Neural cell (in vitro differentiated cells): ENCODE measurements around the gene STRADA. TPM values are rescaled to one million over a fixed set of nuclear protein-coding genes. Genes with fewer than 3 reads are reported as not detected.

ENCODE experiments used
- H2AFZ ChIP-seq: fragments of 200-600, 300-800 bp; sonication (generic), shearing (Covaris generic); 2 replicates; pipeline ENCODE4 v1.6.0; 2014; ENCODE audit warnings: low read depth, mild to moderate bottlenecking, antibody characterized with exemption, low read length, moderate library complexity
- H3F3A ChIP-seq: fragments of 200-600 bp; shearing (Covaris generic); 2 replicates; pipeline ENCODE4 v1.6.1; 2016; ENCODE audit warnings: mild to moderate bottlenecking, moderate library complexity, mixed read lengths, antibody characterized with exemption, low read length; ENCODE audit not compliant: insufficient read depth, poor library complexity, severe bottlenecking
- H3K27ac ChIP-seq: fragments of 200-600, 300-800 bp; sonication (generic), shearing (Covaris generic); 2 replicates; pipeline ENCODE4 v1.5.1; 2014; ENCODE audit warnings: mild to moderate bottlenecking, low read length, moderate library complexity
- H3K27me3 ChIP-seq: fragments of 300-800, 200-600 bp; sonication (generic), shearing (Covaris generic); 2 replicates; pipeline ENCODE4 v1.6.0; 2014; ENCODE audit warnings: mild to moderate bottlenecking, low read depth, low read length, moderate library complexity; ENCODE audit not compliant: insufficient read depth
- H3K36me3 ChIP-seq: fragments of 300-800, 200-600 bp; sonication (generic), shearing (Covaris generic); 2 replicates; pipeline ENCODE4 v1.5.1; 2014; ENCODE audit warnings: mild to moderate bottlenecking, antibody characterized with exemption, low read length, moderate library complexity; ENCODE audit not compliant: insufficient read depth
- H3K4me2 ChIP-seq: fragments of 300-800, 200-600 bp; sonication (generic), shearing (Covaris generic); 2 replicates; pipeline ENCODE4 v1.6.0; 2014; ENCODE audit warnings: mild to moderate bottlenecking, low read length
- H3K4me3 ChIP-seq: fragments of 300-800, 200-600 bp; sonication (generic), shearing (Covaris generic); 2 replicates; pipeline ENCODE4 v1.5.1; 2014; ENCODE audit warnings: mild to moderate bottlenecking, low read length, moderate library complexity
- H3K79me2 ChIP-seq: fragments of 200-600 bp; shearing (Covaris generic); replicated peaks from 2 replicates; pipeline ENCODE4 v1.6.0; 2014; ENCODE audit warnings: mild to moderate bottlenecking, low read length, moderate library complexity; ENCODE audit not compliant: insufficient read depth
- H3K9ac ChIP-seq: fragments of 300-800, 200-600 bp; sonication (generic), shearing (Covaris generic); 2 replicates; pipeline ENCODE4 v1.6.1; 2016; ENCODE audit warnings: mild to moderate bottlenecking, low read length, mixed read lengths
- H3K9me2 ChIP-seq: fragments of 200-600 bp; shearing (Covaris generic); 2 replicates; pipeline ENCODE4 v1.6.1; 2016; ENCODE audit warnings: mild to moderate bottlenecking, low read length, mixed read lengths; ENCODE audit not compliant: insufficient read depth
- H3K9me3 ChIP-seq: fragments of 200-600, 300-800 bp; sonication (generic), shearing (Covaris generic); 2 replicates; pipeline ENCODE4 v1.6.1; 2016; ENCODE audit warnings: mild to moderate bottlenecking, mixed run types, low read length, moderate library complexity, mixed read lengths
- H4K20me1 ChIP-seq: fragments of 200-600 bp; shearing (Covaris generic); 2 replicates; pipeline ENCODE4 v1.6.1; 2016; ENCODE audit warnings: mild to moderate bottlenecking, mixed run types; ENCODE audit not compliant: insufficient read depth
- CTCF ChIP-seq: fragments of 450-650 bp; IDR thresholded peaks from 2 replicates; pipeline ENCODE4 v1.5.1; 2014; ENCODE audit warnings: antibody characterized with exemption, mild to moderate bottlenecking, moderate library complexity; ENCODE audit not compliant: poor library complexity, severe bottlenecking
- EP300 ChIP-seq: fragments of 450-650 bp; conservative IDR thresholded peaks from 2 replicates; pipeline ENCODE4 v1.6.1; 2014; ENCODE audit warnings: antibody characterized with exemption, mild to moderate bottlenecking, moderate library complexity; ENCODE audit not compliant: poor library complexity, severe bottlenecking
- EZH2 ChIP-seq: fragments of 200-600, 300-800 bp; shearing (Covaris generic), sonication (generic); IDR thresholded peaks from 2 replicates; pipeline ENCODE4 v1.6.1; 2014; ENCODE audit warnings: antibody characterized with exemption, low read length, borderline replicate concordance, mild to moderate bottlenecking; ENCODE audit not compliant: insufficient read depth, poor library complexity, severe bottlenecking
- MXI1 ChIP-seq: fragments of 450-650 bp; conservative IDR thresholded peaks from 2 replicates; pipeline ENCODE4 v1.6.1; 2014; ENCODE audit warnings: antibody characterized with exemption, mild to moderate bottlenecking; ENCODE audit not compliant: poor library complexity, severe bottlenecking
- POLR2AphosphoS5 ChIP-seq: IDR thresholded peaks from 2 replicates; pipeline ENCODE4 v1.6.1; 2012
- RAD21 ChIP-seq: fragments of 450-650 bp; conservative IDR thresholded peaks from 2 replicates; pipeline ENCODE4 v1.6.1; 2014; ENCODE audit warnings: antibody characterized with exemption, mild to moderate bottlenecking, moderate library complexity
- SMC3 ChIP-seq: fragments of 450-650 bp; conservative IDR thresholded peaks from 2 replicates; pipeline ENCODE4 v1.6.1; 2014; ENCODE audit warnings: antibody characterized with exemption, mild to moderate bottlenecking, moderate library complexity; ENCODE audit not compliant: poor library complexity
- TAF1 ChIP-seq: IDR thresholded peaks from 2 replicates; pipeline ENCODE4 v1.6.1; 2012; ENCODE audit warnings: low read depth
- polyA plus RNA-seq: library from polyadenylated mRNA; depleted of rRNA; stranded (reverse); fragments of >200 nt; gene quantifications from 2 replicates; pipeline ENCODE4 v1.2.3, GENCODE V29; 2014
- TF ChIP-seq, protein P1 (sequence below): IDR thresholded peaks from 2 replicates; pipeline ENCODE4 v1.6.1; 2012; ENCODE audit warnings: borderline replicate concordance

Gene STRADA
- polyA plus RNA-seq, 1 donor from 2014 or later = 18.4 TPM

DNA sequence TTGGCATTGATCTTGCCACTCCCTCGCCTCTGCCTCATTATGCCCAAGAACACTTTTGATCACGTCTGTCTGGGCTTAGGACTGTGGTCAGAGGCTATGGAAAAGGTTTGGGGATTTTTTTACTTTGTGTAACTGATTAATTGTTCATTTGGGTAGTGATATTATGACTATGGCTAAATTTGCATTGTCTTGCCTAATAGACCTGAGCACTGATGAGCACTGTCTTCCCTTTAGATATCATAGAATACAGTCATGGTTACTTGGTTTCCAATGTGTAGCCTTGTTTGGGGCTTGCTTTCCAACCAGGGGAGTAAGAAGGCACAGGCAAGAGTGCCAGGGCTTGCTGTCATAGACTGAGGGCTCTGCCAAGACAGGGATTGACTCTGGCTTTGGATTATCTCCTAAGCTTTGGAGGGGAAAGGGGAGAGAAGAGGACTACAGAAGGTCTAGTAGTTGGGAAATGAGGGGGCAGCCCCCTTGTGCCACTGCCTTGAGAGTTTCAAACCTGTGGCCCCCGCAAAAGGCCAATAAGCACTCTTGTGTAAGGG, 55.4 kb downstream of the STRADA start:
- no peaks in the 10 kb centered on the region for H3F3A ChIP-seq
- H3K4me2 ChIP-seq = no peak overlapping the region
- no peaks in the 10 kb centered on the region for H3K27me3 ChIP-seq
- H3K27ac ChIP-seq = no peak overlapping the region
- no peak overlapping the region for H3K4me3 ChIP-seq
- TF ChIP-seq, protein P1, sequence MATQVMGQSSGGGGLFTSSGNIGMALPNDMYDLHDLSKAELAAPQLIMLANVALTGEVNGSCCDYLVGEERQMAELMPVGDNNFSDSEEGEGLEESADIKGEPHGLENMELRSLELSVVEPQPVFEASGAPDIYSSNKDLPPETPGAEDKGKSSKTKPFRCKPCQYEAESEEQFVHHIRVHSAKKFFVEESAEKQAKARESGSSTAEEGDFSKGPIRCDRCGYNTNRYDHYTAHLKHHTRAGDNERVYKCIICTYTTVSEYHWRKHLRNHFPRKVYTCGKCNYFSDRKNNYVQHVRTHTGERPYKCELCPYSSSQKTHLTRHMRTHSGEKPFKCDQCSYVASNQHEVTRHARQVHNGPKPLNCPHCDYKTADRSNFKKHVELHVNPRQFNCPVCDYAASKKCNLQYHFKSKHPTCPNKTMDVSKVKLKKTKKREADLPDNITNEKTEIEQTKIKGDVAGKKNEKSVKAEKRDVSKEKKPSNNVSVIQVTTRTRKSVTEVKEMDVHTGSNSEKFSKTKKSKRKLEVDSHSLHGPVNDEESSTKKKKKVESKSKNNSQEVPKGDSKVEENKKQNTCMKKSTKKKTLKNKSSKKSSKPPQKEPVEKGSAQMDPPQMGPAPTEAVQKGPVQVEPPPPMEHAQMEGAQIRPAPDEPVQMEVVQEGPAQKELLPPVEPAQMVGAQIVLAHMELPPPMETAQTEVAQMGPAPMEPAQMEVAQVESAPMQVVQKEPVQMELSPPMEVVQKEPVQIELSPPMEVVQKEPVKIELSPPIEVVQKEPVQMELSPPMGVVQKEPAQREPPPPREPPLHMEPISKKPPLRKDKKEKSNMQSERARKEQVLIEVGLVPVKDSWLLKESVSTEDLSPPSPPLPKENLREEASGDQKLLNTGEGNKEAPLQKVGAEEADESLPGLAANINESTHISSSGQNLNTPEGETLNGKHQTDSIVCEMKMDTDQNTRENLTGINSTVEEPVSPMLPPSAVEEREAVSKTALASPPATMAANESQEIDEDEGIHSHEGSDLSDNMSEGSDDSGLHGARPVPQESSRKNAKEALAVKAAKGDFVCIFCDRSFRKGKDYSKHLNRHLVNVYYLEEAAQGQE = no peak
- no peak for TF ChIP-seq EZH2
- TF ChIP-seq SMC3 = no peak
- TF ChIP-seq MXI1 = no peak
- no peak for TF ChIP-seq POLR2AphosphoS5
- TF ChIP-seq EP300 = no peak
- no peak for TF ChIP-seq RAD21
- TF ChIP-seq CTCF = no peak
- H3K9me3 ChIP-seq = no peaks in the 10 kb centered on the region
- no peaks in the 10 kb centered on the region for H4K20me1 ChIP-seq
- no peaks in the 10 kb centered on the region for H3K36me3 ChIP-seq
- no peak overlapping the region for H2AFZ ChIP-seq
- no peak overlapping the region for H3K9ac ChIP-seq
- H3K79me2 ChIP-seq = no peaks in the 10 kb centered on the region
- no peaks in the 10 kb centered on the region for H3K9me2 ChIP-seq

- Histone ChIP-seq H3K27me3 (no peaks in the 10 kb centered on the region), H3K27ac (no peak overlapping the region), H3K79me2 (no peaks in the 10 kb centered on the region), H2AFZ (no peak overlapping the region), H4K20me1 (no peaks in the 10 kb centered on the region), H3K36me3 (no peaks in the 10 kb centered on the region), H3K9ac (no peak overlapping the region), H3K9me2 (no peaks in the 10 kb centered on the region), H3F3A (no peaks in the 10 kb centered on the region), H3K4me3 (no peak overlapping the region), H3K4me2 (no peak overlapping the region), H3K9me3 (no peaks in the 10 kb centered on the region)
- TF ChIP-seq EZH2 = no peak
- no peak for TF ChIP-seq EP300
- no peak for TF ChIP-seq MXI1
- TF ChIP-seq SMC3 = no peak
- no peak for TF ChIP-seq TAF1
- TF ChIP-seq POLR2AphosphoS5 = no peak
- TF ChIP-seq, protein P1 = no peak
- no peak for TF ChIP-seq RAD21
- no peak for TF ChIP-seq CTCF
These were observed 56.0 kb downstream of the STRADA start for GRCh38 chr17:63685578-63685977.
